ENCODE data around the gene UVRAG.

UVRAG gene

GRCh38 chr11:76131142-76131541 lies 316.1 kb downstream of the UVRAG start:
- DNase-seq = no peak

- no peak for DNase-seq
These were observed 316.9 kb downstream of the UVRAG start for GRCh38 chr11:76131671-76132631.

- no peak for DNase-seq
These were observed 319.2 kb downstream of the UVRAG start for GRCh38 chr11:76134239-76134638.

- no peak for DNase-seq
These were observed 320.5 kb downstream of the UVRAG start for GRCh38 chr11:76135491-76135890.

GRCh38 chr11:76139314-76139713 lies 324.3 kb downstream of the UVRAG start:
- no peak for DNase-seq

GRCh38 chr11:76140912-76141574 lies 326.0 kb downstream of the UVRAG start:
- no peak for DNase-seq

GRCh38 chr11:76141901-76142588 lies 327.0 kb downstream of the UVRAG start:
- no peak for DNase-seq

- no peak for DNase-seq
These were observed 328.3 kb downstream of the UVRAG start for GRCh38 chr11:76143274-76143673.

- no peak for DNase-seq
These were observed 332.2 kb downstream of the UVRAG start for GRCh38 chr11:76147106-76147740.

- no peak for DNase-seq
These were observed 333.2 kb downstream of the UVRAG start for GRCh38 chr11:76148231-76148630.

- DNase-seq = no peak
These were observed 334.1 kb downstream of the UVRAG start for GRCh38 chr11:76148941-76149613.

GRCh38 chr11:76149713-76150112 lies 334.7 kb downstream of the UVRAG start:
- DNase-seq = no peak

- no peak for DNase-seq
These were observed 335.1 kb downstream of the UVRAG start for GRCh38 chr11:76150141-76150540.

GRCh38 chr11:76151556-76152085 lies 336.6 kb downstream of the UVRAG start:
- no peak for DNase-seq

- peak; percentile 81 for DNase-seq
These were observed 337.2 kb downstream of the UVRAG start for GRCh38 chr11:76152086-76152681.

- DNase-seq = no peak
These were observed 337.9 kb downstream of the UVRAG start for GRCh38 chr11:76152741-76153570.

- no peak for DNase-seq
These were observed 338.5 kb downstream of the UVRAG start for GRCh38 chr11:76153571-76153923.

GRCh38 chr11:76155500-76156227 lies 340.7 kb downstream of the UVRAG start:
- DNase-seq = no peak

GRCh38 chr11:76156971-76157427 lies 342.0 kb downstream of the UVRAG start:
- DNase-seq = peak; percentile 78

GRCh38 chr11:76157891-76158290 lies 342.9 kb downstream of the UVRAG start:
- no peak for DNase-seq

Measured in left hindlimb (tissue), 1 donor.